IMR-90 (cell line): Measurements from ENCODE around the gene MKNK2. TPM values are rescaled to one million over a fixed set of nuclear protein-coding genes. Genes with fewer than 3 reads are reported as not detected.

Experiments
- ATAC-seq: fragments of 200-7000 bp; cut with Tn5 transposase; 2 replicates; pipeline ENCODE4 v1.9.1; 2020; ENCODE audit warnings: low read depth, mild to moderate bottlenecking, moderate library complexity
- Bru-seq: library from RNA; stranded (reverse); fragments of 400-500 nt; gene quantifications from one replicate; lab custom pipeline; 2021; lab: Mats Ljungman, UMichigan
- BruChase-seq, 2 experiments: library from RNA; stranded (reverse); fragments of 400-500 nt; gene quantifications; one replicate each; lab custom pipeline; 2021; lab: Mats Ljungman, UMichigan
- BruUV-seq: library from RNA; stranded (reverse); fragments of 400-500 nt; replicated peaks from 2 replicates; lab custom pipeline; 2021; lab: Mats Ljungman, UMichigan
- CTCF ChIA-PET: fragments of 300-600 bp; formaldehyde crosslinking; extraction: SDS; loops from one replicate; lab custom pipeline; 2021; ENCODE audit warnings: antibody characterized with exemption; lab: Yijun Ruan, JAX
- POLR2A ChIA-PET: fragments of 300-600 bp; sonication (Branson Sonifier 250); formaldehyde crosslinking; loops from one replicate; lab custom pipeline; 2022; ENCODE audit warnings: antibody characterized with exemption; ENCODE audit not compliant: unreplicated experiment; lab: Charles Lee
- DNase-seq: peaks from one replicate; pipeline ENCODE4 v3.0.0; 2013
- H2AFZ ChIP-seq: replicated peaks from 2 replicates; pipeline ENCODE3; 2013; ENCODE audit warnings: low read length, mild to moderate bottlenecking; ENCODE audit not compliant: poor library complexity
- H2AK5ac ChIP-seq: 2 replicates; pipeline ENCODE4 v1.6.1; 2013; ENCODE audit warnings: low read depth, low read length, inconsistent platforms
- H2AK9ac ChIP-seq: replicated peaks from 2 replicates; pipeline ENCODE3; 2013; ENCODE audit warnings: mild to moderate bottlenecking, low read depth, low read length, moderate library complexity; ENCODE audit not compliant: poor library complexity
- H2BK120ac ChIP-seq: 2 replicates; pipeline ENCODE4 v1.6.1; 2013; ENCODE audit warnings: low read depth, low read length, inconsistent platforms
- H2BK15ac ChIP-seq: 3 replicates; pipeline ENCODE4 v1.6.1; 2013; ENCODE audit warnings: low read depth, low read length, inconsistent platforms
- H2BK20ac ChIP-seq: 2 replicates; pipeline ENCODE4 v1.6.1; 2013; ENCODE audit warnings: low read depth, mild to moderate bottlenecking, inconsistent platforms, low read length, moderate library complexity
- H2BK5ac ChIP-seq: 2 replicates; pipeline ENCODE4 v1.6.1; 2013; ENCODE audit warnings: mild to moderate bottlenecking, low read depth, low read length, inconsistent platforms; ENCODE audit not compliant: poor library complexity, severe bottlenecking
- H3K14ac ChIP-seq: replicated peaks from 2 replicates; pipeline ENCODE4 v1.6.1; 2013; ENCODE audit warnings: low read depth, low read length, inconsistent platforms
- H3K18ac ChIP-seq: 2 replicates; pipeline ENCODE4 v1.6.1; 2013; ENCODE audit warnings: low read depth, low read length, control low read depth
- H3K23ac ChIP-seq: 2 replicates; pipeline ENCODE4 v1.6.1; 2013; ENCODE audit warnings: low read depth, low read length, inconsistent platforms
- H3K27ac ChIP-seq: 2 replicates; pipeline ENCODE4 v1.5.1; 2013; ENCODE audit warnings: mild to moderate bottlenecking, control low read depth, low read length; ENCODE audit not compliant: insufficient read depth
- H3K27me3 ChIP-seq: 2 replicates; pipeline ENCODE4 v1.6.1; 2013; ENCODE audit warnings: low read length; ENCODE audit not compliant: control insufficient read depth, insufficient read depth
- H3K36me3 ChIP-seq: 2 replicates; pipeline ENCODE4 v1.6.1; 2013; ENCODE audit warnings: low read length, mixed read lengths; ENCODE audit not compliant: control insufficient read depth, insufficient read depth
- H3K4ac ChIP-seq: 2 replicates; pipeline ENCODE4 v1.6.1; 2013; ENCODE audit warnings: low read depth, low read length, inconsistent platforms
- H3K4me1 ChIP-seq: 2 replicates; pipeline ENCODE4 v1.6.1; 2013; ENCODE audit warnings: low read length, mixed read lengths; ENCODE audit not compliant: control insufficient read depth, insufficient read depth
- H3K4me2 ChIP-seq: 2 replicates; pipeline ENCODE4 v1.6.1; 2013; ENCODE audit warnings: low read depth, mild to moderate bottlenecking, control low read depth, low read length, moderate library complexity
- H3K4me3 ChIP-seq: 2 replicates; pipeline ENCODE4 v1.5.1; 2013; ENCODE audit warnings: low read depth, mild to moderate bottlenecking, control low read depth, low read length, moderate library complexity; ENCODE audit not compliant: insufficient read depth
- H3K56ac ChIP-seq: 2 replicates; pipeline ENCODE4 v1.6.1; 2013; ENCODE audit warnings: low read length, inconsistent platforms; ENCODE audit not compliant: insufficient read depth; ENCODE audit errors: extremely low read depth
- H3K79me1 ChIP-seq, 2 experiments: 2 replicates each; pipeline ENCODE4 v1.6.1; 2013; ENCODE audit warnings: low read length in 2 of 2, inconsistent platforms in 1 of 2, low read depth in 1 of 2
- H3K9ac ChIP-seq: 2 replicates; pipeline ENCODE4 v1.6.1; 2013; ENCODE audit warnings: low read depth, low read length, control low read depth
- H3K9me1 ChIP-seq: 2 replicates; pipeline ENCODE4 v1.6.1; 2013; ENCODE audit warnings: low read length, inconsistent platforms; ENCODE audit not compliant: insufficient read depth
- H3K9me3 ChIP-seq: 2 replicates; pipeline ENCODE4 v1.6.1; 2013; ENCODE audit warnings: low read length; ENCODE audit not compliant: control insufficient read depth, insufficient read depth
- H4K20me1 ChIP-seq: 2 replicates; pipeline ENCODE4 v1.6.1; 2013; ENCODE audit warnings: low read length, inconsistent platforms; ENCODE audit not compliant: insufficient read depth
- H4K5ac ChIP-seq: 2 replicates; pipeline ENCODE4 v1.6.1; 2013; ENCODE audit warnings: mild to moderate bottlenecking, low read depth, low read length, control low read depth
- H4K8ac ChIP-seq, 2 experiments: 2 replicates each; pipeline ENCODE4 v1.6.1; 2013; ENCODE audit warnings: low read depth in 2 of 2, low read length in 2 of 2, control low read depth in 1 of 2, inconsistent platforms in 1 of 2
- H4K91ac ChIP-seq: 2 replicates; pipeline ENCODE4 v1.6.1; 2013; ENCODE audit warnings: low read depth, low read length, inconsistent platforms; ENCODE audit not compliant: insufficient read depth
- BHLHE40 ChIP-seq: fragments of 150-350 bp; IDR thresholded peaks from 2 replicates; pipeline ENCODE4 v1.6.1; 2016; ENCODE audit warnings: mild to moderate bottlenecking, low read depth, low read length
- CHD1 ChIP-seq: IDR thresholded peaks from 2 replicates; pipeline ENCODE4 v1.6.1; 2012; ENCODE audit warnings: low read depth, low read length, improper control_type of control experiment
- ELK1 ChIP-seq: fragments of 150-350 bp; IDR thresholded peaks from 2 replicates; pipeline ENCODE4 v1.6.1; 2016; ENCODE audit warnings: low read depth, mild to moderate bottlenecking, low read length, moderate library complexity, borderline replicate concordance
- FOS ChIP-seq: fragments of 150-350 bp; IDR thresholded peaks from 2 replicates; pipeline ENCODE4 v1.6.1; 2016; ENCODE audit warnings: low read depth, low read length
- MAFK ChIP-seq: IDR thresholded peaks from 2 replicates; pipeline ENCODE4 v1.6.1; 2012; ENCODE audit warnings: low read depth, low read length, improper control_type of control experiment
- MAZ ChIP-seq: IDR thresholded peaks from 2 replicates; pipeline ENCODE4 v1.6.1; 2012; ENCODE audit warnings: low read depth, mild to moderate bottlenecking, low read length, improper control_type of control experiment, moderate library complexity, borderline replicate concordance
- MXI1 ChIP-seq: IDR thresholded peaks from 2 replicates; pipeline ENCODE4 v1.6.1; 2012; ENCODE audit warnings: low read depth, mild to moderate bottlenecking, low read length, moderate library complexity, borderline replicate concordance
- NFE2L2 ChIP-seq: fragments of 150-350 bp; IDR thresholded peaks from 2 replicates; pipeline ENCODE4 v1.6.1; 2016; ENCODE audit warnings: low read depth, mild to moderate bottlenecking, low read length
- POLR2A ChIP-seq: IDR thresholded peaks from 2 replicates; pipeline ENCODE4 v1.6.1; 2012; ENCODE audit warnings: mild to moderate bottlenecking, low read depth, low read length
- RAD21 ChIP-seq: IDR thresholded peaks from 2 replicates; pipeline ENCODE4 v1.6.1; 2012; ENCODE audit warnings: low read length, improper control_type of control experiment
- RCOR1 ChIP-seq: IDR thresholded peaks from 2 replicates; pipeline ENCODE4 v1.6.1; 2012; ENCODE audit warnings: mild to moderate bottlenecking, low read length, improper control_type of control experiment; ENCODE audit not compliant: insufficient replicate concordance
- RFX5 ChIP-seq: IDR thresholded peaks from 2 replicates; pipeline ENCODE4 v1.8.0; 2012; ENCODE audit warnings: low read depth, mild to moderate bottlenecking, low read length, moderate library complexity
- SMC3 ChIP-seq: fragments of 150-350 bp; IDR thresholded peaks from 2 replicates; pipeline ENCODE4 v1.6.1; 2016; ENCODE audit warnings: low read depth, mild to moderate bottlenecking, antibody characterized with exemption, low read length, moderate library complexity
- USF2 ChIP-seq: fragments of 150-350 bp; IDR thresholded peaks from 2 replicates; pipeline ENCODE4 v1.6.1; 2017; ENCODE audit warnings: mild to moderate bottlenecking, antibody characterized with exemption, low read length, low read depth
- WGBS, 2 experiments: methylation state at CpG; one replicate each; pipeline versions ENCODE4 v1.1.5 to v1.1.7; 2013; ENCODE audit warnings: missing lambda C conversion rate in 2 of 2; ENCODE audit not compliant: insufficient read length in 1 of 2; ENCODE audit errors: extremely low coverage in 2 of 2; 5-methylcytosine and 5-hydroxymethylcytosine counted together
- dilution Hi-C: fragments of 300-500 bp; cut with HindIII; formaldehyde crosslinking; loops from one replicate; pipeline ENCODE4 v1.14.3; 2018; ENCODE audit warnings: low sequenced_read_pairs; ENCODE audit not compliant: unreplicated experiment
- in situ Hi-C: fragments of 300-500 bp; cut with MboI; formaldehyde crosslinking; loops from 3 replicates; pipeline ENCODE4 v1.14.3; 2019; ENCODE audit warnings: low sequenced_read_pairs, inconsistent platforms, mixed read lengths
- intact Hi-C: fragments of 100-400 bp; cut with micrococcal nuclease; formaldehyde crosslinking; loops from 2 replicates; pipeline ENCODE4 v1.10.0; 2022
- long read RNA-seq: library from polyadenylated mRNA; unstranded; transcript quantifications from one replicate; pipeline ENCODE4 v2.0.0, GENCODE V29; 2021; ENCODE audit not compliant: unreplicated experiment
- polyA plus RNA-seq, 3 experiments: library from polyadenylated mRNA; depleted of rRNA; stranded (reverse); fragments of >200 nt; gene quantifications; 2 replicates each; pipeline ENCODE4 v1.2.3, GENCODE V29; 2012; ENCODE audit warnings: low replicate concordance in 1 of 3
- total RNA-seq: library from RNA; depleted of rRNA; stranded (reverse); fragments of >200 nt; gene quantifications from 2 replicates; pipeline ENCODE4 v1.2.3, GENCODE V29; 2012; rRNA removed

Gene MKNK2
- total RNA-seq (20.8 and 21.9 TPM in 2 replicates), polyA plus RNA-seq (2012; rRNA removed) (31.8 and 37.5 TPM in 2 replicates), Bru-seq, nascent RNA (percentile 46 among the genes with signal in this experiment), BruChase-seq, experiment 1, labeled RNA remaining after a 6-hour chase (percentile 61 among the genes with signal in this experiment), BruChase-seq, experiment 2, labeled RNA remaining after a 2-hour chase (percentile 63 among the genes with signal in this experiment)
- polyA plus RNA-seq (2012; cell fraction: cytosol; rRNA removed), result 25.9 and 51.6 TPM in 2 replicates
- 57.0 and 142 TPM in 2 replicates for polyA plus RNA-seq (2012; cell fraction: nucleus; rRNA removed; ENCODE audit: low replicate concordance)
- long read RNA-seq, transcript MKNK2-202 (14 exons, 1,744 nt), result major isoform, 7 of 65 reads
- long read RNA-seq, partial matches to known transcripts, result 7 of 65 reads
- long read RNA-seq, other reads (novel, unspliced or antisense), result 51 of 65 reads

GRCh38 chr19:2050991-2051772 lies at the start of gene MKNK2:
MKNK2 (minus strand) TSS chr19:2051244; CDS start chr19:2050851, 393 bp downstream.
- Histone ChIP-seq H3K27ac (peak within 1 kb of the TSS; percentile 85), H3K4me3 (peak within 1 kb of the TSS; percentile 75), H2BK20ac (no peak within 1 kb of the TSS), H3K4me1 (peaks cover 30% of the 10 kb centered on the region), H4K91ac (peak within 1 kb of the TSS; percentile 72), H3K4ac (peak within 1 kb of the TSS; percentile 64), H4K20me1 (peaks cover 43% of the 10 kb centered on the region), H2BK120ac (peak within 1 kb of the TSS; percentile 1; the same call in 1 of the 2 replicates), H2BK15ac (no peak within 1 kb of the TSS), H3K36me3 (peaks cover 6% of the 10 kb centered on the region; the same call in 1 of the 2 replicates), H3K14ac (peak within 1 kb of the TSS; percentile 51), H3K18ac (peak within 1 kb of the TSS; percentile 32; the same call in 1 of the 2 replicates), H2AFZ (peak within 1 kb of the TSS; percentile 90), H3K27me3 (no peaks in the 10 kb centered on the region), H3K23ac (peak within 1 kb of the TSS; percentile 61; the same call in 1 of the 2 replicates), H2AK5ac (peak within 1 kb of the TSS; percentile 83), H3K9me3 (no peaks in the 10 kb centered on the region), H3K9ac (peak within 1 kb of the TSS; percentile 80), H2AK9ac (peak within 1 kb of the TSS; percentile 97), H3K9me1 (peaks cover 9% of the 10 kb centered on the region), H3K4me2 (peak within 1 kb of the TSS; percentile 90), H3K79me1 (peaks cover 5 to 55% of the 10 kb centered on the region in 2 experiments; a peak in 3 of 4 replicates), H4K8ac (peak within 1 kb of the TSS; percentile 93 to 97), H4K5ac (peak within 1 kb of the TSS; percentile 92), H2BK5ac (peak within 1 kb of the TSS; percentile 80), H3K56ac (peak within 1 kb of the TSS; percentile 32; the same call in 1 of the 2 replicates)
- POLR2A ChIA-PET, result no interaction called here
- dilution Hi-C loops (no loop called here), in situ Hi-C loops (no loop called here), intact Hi-C loops (no loop called here)
- ATAC-seq (peak; percentile 93), DNase-seq (peak; percentile 79)
- 3% methylated on average over 46 of the region's 93 CpGs; no CpG with 5 or more reads in 1 of the 2 experiments for WGBS, 2 experiments
- CTCF ChIA-PET, result no interaction called here
- BruUV-seq, result no TSS peak
- peak; percentile 38; the same call in 1 of the 2 replicates for TF ChIP-seq MXI1
- TF ChIP-seq NFE2L2, result no peak
- no peak for TF ChIP-seq ELK1
- no peak for TF ChIP-seq RFX5
- peak; percentile 89; the same call in 1 of the 2 replicates for TF ChIP-seq MAZ
- TF ChIP-seq POLR2A, result peak; percentile 99
- TF ChIP-seq CHD1, result 0 out of 2 replicates have a peak, but pooled peaks have one; percentile 53
- no peak for TF ChIP-seq BHLHE40
- TF ChIP-seq USF2, result no peak
- TF ChIP-seq SMC3, result peak; percentile 25
- TF ChIP-seq FOS, result no peak
- TF ChIP-seq MAFK, result no peak
- peak; percentile 39 for TF ChIP-seq RCOR1
- peak; percentile 19; the same call in 1 of the 2 replicates for TF ChIP-seq RAD21
